SU-DHL-6 (cell line): ENCODE results near the gene URGCP.

Experiments
- EZH2phosphoT487 ChIP-seq: fragments of 200-600 bp; sonication (generic), shearing (Covaris generic); conservative IDR thresholded peaks from 2 replicates; pipeline ENCODE4 v1.6.1; 2018; ENCODE audit warnings: mild to moderate bottlenecking, antibody characterized with exemption, low read length, moderate library complexity, mixed read lengths
- TF ChIP-seq, protein P1 (sequence below): fragments of 200-600 bp; sonication (generic); IDR thresholded peaks from one replicate; pipeline ENCODE4 v1.5.1; 2017; ENCODE audit warnings: antibody characterized with exemption, mild to moderate bottlenecking, low read length, moderate library complexity; ENCODE audit not compliant: insufficient read depth, poor library complexity, severe bottlenecking

DNA sequence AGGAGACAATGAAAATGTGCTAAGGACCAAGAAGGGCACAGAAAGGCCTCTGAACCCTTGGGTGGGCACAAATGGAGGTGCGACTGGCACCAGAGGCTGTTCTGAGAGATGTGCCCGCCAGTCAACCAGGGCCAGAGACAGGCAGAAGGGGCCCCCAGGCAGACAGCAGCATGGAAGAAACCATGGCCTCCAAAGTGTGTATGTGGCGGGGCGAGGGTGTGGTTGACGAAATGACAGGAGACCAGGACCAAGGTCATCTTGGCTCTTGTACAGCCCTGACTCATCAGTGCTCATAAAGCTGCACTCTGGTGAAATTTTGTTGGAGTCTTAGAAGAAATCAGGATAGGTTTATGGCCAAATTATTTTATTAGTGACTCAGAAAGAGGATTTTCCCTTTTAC, 33.1 kb downstream of the URGCP start:
- TF ChIP-seq, protein P1, sequence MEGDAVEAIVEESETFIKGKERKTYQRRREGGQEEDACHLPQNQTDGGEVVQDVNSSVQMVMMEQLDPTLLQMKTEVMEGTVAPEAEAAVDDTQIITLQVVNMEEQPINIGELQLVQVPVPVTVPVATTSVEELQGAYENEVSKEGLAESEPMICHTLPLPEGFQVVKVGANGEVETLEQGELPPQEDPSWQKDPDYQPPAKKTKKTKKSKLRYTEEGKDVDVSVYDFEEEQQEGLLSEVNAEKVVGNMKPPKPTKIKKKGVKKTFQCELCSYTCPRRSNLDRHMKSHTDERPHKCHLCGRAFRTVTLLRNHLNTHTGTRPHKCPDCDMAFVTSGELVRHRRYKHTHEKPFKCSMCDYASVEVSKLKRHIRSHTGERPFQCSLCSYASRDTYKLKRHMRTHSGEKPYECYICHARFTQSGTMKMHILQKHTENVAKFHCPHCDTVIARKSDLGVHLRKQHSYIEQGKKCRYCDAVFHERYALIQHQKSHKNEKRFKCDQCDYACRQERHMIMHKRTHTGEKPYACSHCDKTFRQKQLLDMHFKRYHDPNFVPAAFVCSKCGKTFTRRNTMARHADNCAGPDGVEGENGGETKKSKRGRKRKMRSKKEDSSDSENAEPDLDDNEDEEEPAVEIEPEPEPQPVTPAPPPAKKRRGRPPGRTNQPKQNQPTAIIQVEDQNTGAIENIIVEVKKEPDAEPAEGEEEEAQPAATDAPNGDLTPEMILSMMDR, result no peak
- no peak for TF ChIP-seq EZH2phosphoT487
